H7 (cell line): Measurements from ENCODE around the gene ATXN7L2. TPM values are rescaled to one million over a fixed set of nuclear protein-coding genes. Genes with fewer than 3 reads are reported as not detected.

Source experiments
- DNase-seq: peaks from one replicate; pipeline ENCODE4 v3.0.0; 2012
- H3K27me3 ChIP-seq: 2 replicates; pipeline ENCODE4 v1.6.0; 2011; ENCODE audit warnings: mild to moderate bottlenecking, low read length; ENCODE audit not compliant: control insufficient read depth, insufficient read depth
- H3K36me3 ChIP-seq: replicated peaks from 2 replicates; pipeline ENCODE4 v1.5.1; 2011; ENCODE audit warnings: low read length; ENCODE audit not compliant: control insufficient read depth, insufficient read depth
- H3K4me3 ChIP-seq: 2 replicates; pipeline ENCODE4 v1.5.1; 2011; ENCODE audit warnings: low read depth, mild to moderate bottlenecking, control low read depth, low read length, moderate library complexity; ENCODE audit not compliant: insufficient read depth
- total RNA-seq: library from RNA; depleted of rRNA; stranded (reverse); fragments of >200 nt; shearing (Covaris generic); gene quantifications from 2 replicates; pipeline ENCODE4 v1.2.3, GENCODE V29; 2014; rRNA removed

ATXN7L2 gene
- total RNA-seq, 1 experiment from 2014 or later = 9.9 TPM

DNA sequence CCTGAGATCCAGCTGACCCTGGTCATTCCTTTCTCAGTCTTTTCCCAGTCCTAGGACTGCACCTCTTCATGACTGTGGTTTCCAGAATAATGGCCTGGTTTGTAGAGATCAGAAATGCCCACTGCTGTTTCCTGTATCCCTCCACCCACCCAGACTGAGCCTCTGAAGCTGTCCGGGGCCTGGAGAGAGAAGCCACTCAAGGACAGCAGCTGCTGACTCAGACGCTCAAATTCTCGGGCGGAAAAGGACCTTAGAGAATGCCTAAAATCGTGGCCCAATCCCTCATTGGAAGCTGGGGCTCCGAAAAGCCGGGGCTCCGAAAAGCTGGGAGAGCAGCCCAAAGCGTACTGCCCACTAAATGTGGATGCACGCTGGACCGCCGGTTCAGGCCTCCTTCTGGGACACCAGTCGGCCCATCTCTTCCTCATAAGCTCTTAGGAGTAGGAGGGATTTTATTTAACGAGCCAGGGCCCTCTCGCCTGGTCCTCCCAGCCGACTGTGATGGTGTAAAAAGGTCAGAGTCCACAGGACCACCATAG, 48.2 kb downstream of the ATXN7L2 start:
- Histone ChIP-seq H3K36me3 (no peaks in the 10 kb centered on the region), H3K4me3 (no peak overlapping the region), H3K27me3 (peaks cover 2% of the 10 kb centered on the region; the same call in 1 of the 2 replicates)
- DNase-seq = no peak

DNA sequence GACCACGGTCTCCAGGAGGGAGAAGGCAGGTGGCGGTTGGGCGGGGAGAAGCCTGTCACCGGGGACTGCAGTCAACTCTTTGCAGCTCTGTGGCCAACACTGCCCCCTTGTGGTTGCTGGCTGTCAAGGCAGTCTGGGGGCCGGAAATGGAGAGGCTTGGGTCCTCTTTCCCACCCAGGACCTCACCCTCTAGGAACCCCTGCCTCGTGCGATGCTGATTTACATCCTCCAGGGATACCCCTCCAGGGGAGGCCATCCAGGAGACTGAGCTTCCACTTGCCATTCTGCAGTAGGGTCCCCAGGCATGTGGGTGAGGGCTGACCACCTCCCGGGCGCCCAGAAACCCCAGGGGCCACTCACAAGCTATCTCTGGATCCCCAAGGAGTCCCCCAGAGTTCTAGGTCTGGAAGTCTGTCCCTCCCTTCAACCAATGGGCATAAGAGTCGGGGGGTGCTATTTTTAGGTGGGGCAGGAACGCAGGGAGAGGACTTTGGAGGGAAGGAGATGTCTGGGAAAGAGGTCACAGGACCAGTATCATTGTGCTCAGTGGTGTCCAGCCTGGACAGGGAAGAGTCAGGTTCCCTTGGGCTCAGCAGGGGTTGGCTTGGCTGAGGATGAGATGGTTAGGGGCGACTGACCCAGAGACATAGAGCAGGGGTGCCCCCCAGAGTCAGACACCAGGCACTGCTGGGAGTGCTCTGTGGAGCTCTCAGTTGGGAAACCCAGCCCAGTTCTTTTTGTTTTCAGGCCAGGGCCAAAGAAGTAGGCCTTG, 48.8 kb downstream of the ATXN7L2 start:
- no peak overlapping the region for H3K4me3 ChIP-seq
- peak; percentile 92 for DNase-seq
- H3K27me3 ChIP-seq = peaks cover 2% of the 10 kb centered on the region; the same call in 1 of the 2 replicates
- H3K36me3 ChIP-seq = no peaks in the 10 kb centered on the region

DNA sequence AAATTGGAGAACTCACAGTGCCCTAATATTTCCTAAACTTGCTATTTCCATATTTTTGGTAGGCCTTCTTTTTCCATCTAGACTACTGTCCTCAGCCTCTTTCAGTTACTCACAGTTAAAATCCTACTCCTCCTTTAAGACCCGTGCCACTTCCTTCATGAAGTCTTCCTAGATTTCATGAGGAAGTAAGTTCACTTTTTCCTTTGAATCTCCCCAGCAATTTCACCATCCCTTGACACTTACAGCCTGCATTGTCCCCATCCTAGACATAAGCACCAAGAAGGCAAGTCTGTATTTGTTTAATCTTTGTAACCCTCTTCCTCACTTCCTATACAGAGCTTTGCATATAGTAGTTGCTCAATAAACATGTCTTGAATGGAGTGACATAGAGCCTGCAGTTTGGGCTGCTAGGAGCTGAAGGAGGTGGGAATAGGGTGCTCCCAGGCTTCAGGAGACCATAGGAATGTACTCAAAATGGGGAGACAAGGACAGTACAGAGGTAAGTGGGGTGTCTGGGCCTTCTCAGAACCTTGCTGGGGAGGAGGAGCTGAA, 50.7 kb downstream of the ATXN7L2 start:
- no peaks in the 10 kb centered on the region for H3K36me3 ChIP-seq
- no peak for DNase-seq
- H3K27me3 ChIP-seq = peaks cover 2% of the 10 kb centered on the region; the same call in 1 of the 2 replicates
- H3K4me3 ChIP-seq = no peak overlapping the region

DNA sequence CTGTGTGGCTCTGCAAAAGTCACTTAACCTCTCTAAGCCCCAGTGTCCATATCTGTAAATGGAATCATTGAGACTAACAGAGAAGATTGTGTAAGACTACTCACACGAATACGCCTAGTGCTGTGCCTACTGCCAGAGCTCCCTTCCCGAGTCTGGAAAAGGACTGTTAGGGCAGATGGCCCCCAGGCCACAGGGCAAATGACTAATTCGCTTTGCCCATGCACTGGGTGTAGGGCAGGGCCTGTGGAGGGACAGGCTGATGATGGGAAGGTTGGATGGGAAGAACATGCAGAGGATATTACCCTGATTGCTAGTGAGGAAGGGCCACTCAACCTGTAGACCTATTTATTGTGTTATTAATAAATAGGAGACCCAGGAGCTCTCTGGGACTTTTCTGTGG, 51.8 kb downstream of the ATXN7L2 start:
- Histone ChIP-seq H3K4me3 (no peak overlapping the region), H3K27me3 (peaks cover 2% of the 10 kb centered on the region; the same call in 1 of the 2 replicates), H3K36me3 (no peaks in the 10 kb centered on the region)
- DNase-seq = no peak

DNA sequence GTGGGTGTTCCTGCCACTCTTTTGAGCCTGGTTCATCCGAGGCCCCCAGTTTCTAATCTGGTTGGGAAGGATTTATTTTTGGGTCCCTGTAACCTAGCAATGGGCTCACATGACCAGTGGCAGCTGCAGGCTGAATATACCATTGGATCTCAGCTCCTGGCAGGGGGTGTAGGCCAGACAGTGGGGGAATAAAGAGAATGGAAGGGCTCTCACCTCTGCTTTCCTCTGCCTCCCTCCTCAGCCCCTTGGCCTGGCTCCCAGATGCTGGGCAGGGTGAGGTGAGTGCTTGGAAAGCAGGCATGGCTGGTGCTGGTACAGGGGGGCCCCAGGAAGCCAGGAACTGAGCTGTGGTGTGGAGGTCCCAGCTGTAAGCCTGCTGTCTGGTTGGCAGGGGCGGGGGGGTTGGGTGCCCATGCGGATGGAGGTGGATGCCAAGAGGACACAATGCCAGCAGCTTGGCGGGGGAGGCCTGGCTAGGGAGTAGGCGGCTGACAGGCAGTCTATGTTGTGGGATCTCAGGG, 52.3 kb downstream of the ATXN7L2 start:
- H3K36me3 ChIP-seq = no peaks in the 10 kb centered on the region
- H3K27me3 ChIP-seq = peaks cover 2% of the 10 kb centered on the region; the same call in 1 of the 2 replicates
- no peak overlapping the region for H3K4me3 ChIP-seq
- peak; percentile 47 for DNase-seq

DNA sequence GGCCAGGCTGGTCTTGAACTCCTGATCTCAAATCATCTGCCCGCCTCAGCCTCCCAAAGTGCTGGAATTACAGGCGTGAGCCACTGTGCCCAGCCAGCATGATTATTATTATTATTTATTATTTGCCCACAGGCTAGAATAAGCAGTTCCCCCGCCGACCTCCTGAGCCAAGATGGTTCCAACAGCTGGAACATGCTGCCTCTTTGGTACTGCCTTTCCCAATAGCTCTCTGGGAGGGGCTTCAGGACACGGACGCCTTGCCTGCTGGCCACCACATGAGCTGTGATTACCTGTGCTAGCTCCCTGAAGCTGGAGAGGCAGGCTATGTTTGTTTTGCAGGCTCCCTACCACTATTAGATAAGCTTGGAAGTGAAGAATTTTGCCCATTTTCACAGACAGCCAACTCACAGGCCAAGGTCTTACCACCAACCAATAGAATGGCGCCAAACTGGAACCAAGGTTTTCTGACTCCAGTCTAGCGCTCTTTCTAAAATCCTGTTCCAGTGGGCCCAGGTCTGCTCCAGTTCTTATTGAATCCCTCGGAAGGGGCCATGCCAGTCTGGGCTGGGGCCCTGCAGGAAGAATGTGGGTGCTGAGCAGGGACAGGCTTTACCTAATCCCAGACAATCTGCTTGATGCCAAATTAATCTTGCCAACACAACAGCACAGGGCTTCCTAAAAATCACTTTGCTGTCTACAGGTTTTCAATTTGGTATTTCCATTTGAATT, 53.9 kb downstream of the ATXN7L2 start:
- Histone ChIP-seq H3K27me3 (no peaks in the 10 kb centered on the region; the same call in none of the 2 replicates), H3K36me3 (no peaks in the 10 kb centered on the region; the same call in 1 of the 2 replicates), H3K4me3 (no peak overlapping the region)
- peak; percentile 44 for DNase-seq

DNA sequence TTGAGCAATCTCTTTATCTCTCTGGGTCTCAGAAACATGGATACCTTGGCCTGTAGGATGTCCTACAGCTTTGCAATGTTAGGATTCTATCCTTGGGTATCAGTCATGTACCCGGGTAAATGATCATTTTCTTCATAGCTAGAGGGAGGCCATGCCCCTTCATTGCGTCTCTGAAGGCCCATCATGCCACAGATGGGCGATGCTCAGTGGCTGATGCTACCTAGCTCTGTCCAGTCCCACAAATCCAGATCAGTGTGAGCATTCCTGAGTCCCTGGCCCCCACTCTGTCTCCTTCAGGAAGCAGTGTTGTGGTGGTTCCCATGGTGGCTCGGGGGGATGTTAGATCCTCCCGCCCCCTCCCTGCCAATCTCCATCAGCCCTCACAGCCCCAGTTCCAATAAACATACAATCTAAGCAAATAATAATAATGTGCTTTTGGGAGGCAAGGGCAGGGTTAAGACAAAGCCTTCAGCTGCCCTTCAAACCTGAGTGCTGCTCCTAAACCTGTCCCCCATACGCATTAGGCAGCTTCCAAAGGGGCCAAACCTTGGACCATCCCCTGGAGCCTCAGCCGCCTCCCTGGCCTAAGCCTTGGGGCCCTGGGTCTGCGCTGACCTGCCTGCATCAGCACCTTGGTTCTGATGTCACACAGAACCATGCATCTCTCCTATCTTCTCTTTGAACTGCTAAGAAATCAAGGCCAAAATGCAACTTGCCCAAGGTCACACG, 55.3 kb downstream of the ATXN7L2 start:
- H3K36me3 ChIP-seq = no peaks in the 10 kb centered on the region; the same call in 1 of the 2 replicates
- DNase-seq = peak; percentile 19
- no peaks in the 10 kb centered on the region; the same call in none of the 2 replicates for H3K27me3 ChIP-seq
- no peak overlapping the region for H3K4me3 ChIP-seq

DNA sequence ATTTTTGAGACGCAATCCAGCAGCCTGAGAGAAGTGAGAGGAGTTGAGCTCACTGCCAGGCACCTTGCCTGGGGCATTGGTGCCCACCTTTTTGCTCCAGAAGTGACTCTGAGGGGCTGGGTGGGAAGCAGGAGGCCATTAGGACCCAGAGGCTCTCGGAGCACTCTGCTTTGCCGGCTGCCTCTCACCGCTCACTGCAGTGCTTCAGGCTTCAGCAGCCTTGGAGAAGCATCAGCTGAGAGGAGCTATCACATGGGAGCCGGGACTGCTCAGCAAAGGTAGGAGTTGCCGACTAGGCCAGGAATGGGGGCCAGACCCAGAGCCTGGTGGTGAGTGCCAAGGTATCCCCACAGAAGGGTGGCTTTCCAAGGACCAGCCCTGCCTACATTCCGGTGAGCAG, 56.0 kb downstream of the ATXN7L2 start, which contains the start of gene GPR61:
TSS of gene GPR61 (plus strand) at position 197 of the 400 bp plus-strand sequence. CDS start 3,151 bp downstream, outside the sequence.
- Histone ChIP-seq H3K4me3 (no peak within 1 kb of the TSS; the same call in 1 of the 2 replicates), H3K27me3 (no peaks in the 10 kb centered on the region; the same call in none of the 2 replicates), H3K36me3 (no peaks in the 10 kb centered on the region; the same call in 1 of the 2 replicates)
- peak; percentile 58 for DNase-seq

DNA sequence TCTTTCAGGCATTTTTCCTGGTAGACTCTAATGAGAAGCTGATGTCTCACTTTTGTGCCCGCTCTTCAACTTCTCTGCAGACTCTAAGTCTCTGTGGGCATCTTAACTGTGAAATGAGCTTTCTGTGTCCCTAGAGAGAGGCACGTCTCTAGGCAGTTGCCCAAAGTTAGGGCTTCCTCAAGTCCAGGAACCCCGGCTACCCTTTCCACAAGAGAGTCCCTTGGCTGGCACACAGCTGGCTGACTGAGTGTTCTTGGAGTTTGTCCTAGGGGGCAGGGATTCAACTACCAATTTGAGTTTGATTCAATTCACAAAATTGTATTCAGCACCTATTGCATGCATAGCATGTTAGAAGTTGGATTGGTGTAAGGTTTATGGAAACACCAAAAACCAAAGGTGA, 57.4 kb downstream of the ATXN7L2 start:
- Histone ChIP-seq H3K36me3 (no peaks in the 10 kb centered on the region; the same call in 1 of the 2 replicates), H3K27me3 (no peaks in the 10 kb centered on the region; the same call in none of the 2 replicates), H3K4me3 (no peak overlapping the region)
- no peak for DNase-seq

Other genes starting within 250 kb of the ATXN7L2 start
- gene CELSR2, start 234.4 kb upstream of the ATXN7L2 start, total RNA-seq = 7.8 and 11.0 TPM in 2 replicates
- gene PSRC1, start 200.8 kb upstream of the ATXN7L2 start, total RNA-seq = 112 and 141 TPM in 2 replicates
- gene MYBPHL, start 176.9 kb upstream of the ATXN7L2 start, total RNA-seq = not detected in 2 replicates
- gene SORT1, start 86.0 kb upstream of the ATXN7L2 start, total RNA-seq = 12.4 and 15.9 TPM in 2 replicates
- gene PSMA5, start 57.5 kb upstream of the ATXN7L2 start, total RNA-seq = 141 and 142 TPM in 2 replicates
- gene SYPL2, start 17.4 kb upstream of the ATXN7L2 start, total RNA-seq = 1.1 and 4.4 TPM in 2 replicates
- 3.1 and 4.2 TPM in 2 replicates for gene CYB561D1, start 10.2 kb downstream of the ATXN7L2 start, total RNA-seq
- gene AMIGO1, start 25.8 kb downstream of the ATXN7L2 start, total RNA-seq = 1.1 and 1.9 TPM in 2 replicates
- 0.17 TPM in 1 of 2 replicates, not detected in the other for gene GPR61, start 56.0 kb downstream of the ATXN7L2 start, total RNA-seq
- gene GNAI3, start 64.7 kb downstream of the ATXN7L2 start, total RNA-seq = 13.3 and 14.6 TPM in 2 replicates
- gene GNAT2, start 135.7 kb downstream of the ATXN7L2 start, total RNA-seq = not detected in 2 replicates
- gene AMPD2, start 135.9 kb downstream of the ATXN7L2 start, total RNA-seq = 78.0 and 83.7 TPM in 2 replicates
- gene GSTM4, start 172.2 kb downstream of the ATXN7L2 start, total RNA-seq = 31.2 and 43.2 TPM in 2 replicates
- 10.8 and 17.7 TPM in 2 replicates for gene GSTM2, start 184.2 kb downstream of the ATXN7L2 start, total RNA-seq
- not detected in 2 replicates for gene GSTM1, start 203.9 kb downstream of the ATXN7L2 start, total RNA-seq
- gene GSTM5, start 228.3 kb downstream of the ATXN7L2 start, total RNA-seq = not detected in 2 replicates